NB4 (cell line): ENCODE results near the gene AKR1E2.
A peak's percentile ranks its signal among the peaks of the same experiment; 100 is the strongest.

Source experiments
- DNase-seq: peaks from one replicate; pipeline ENCODE4 v3.0.0; 2010; ENCODE audit warnings: low read depth
- H3K4me3 ChIP-seq: one replicate; pipeline ENCODE4 v1.5.1; 2011; ENCODE audit warnings: mild to moderate bottlenecking, low read depth, low read length, moderate library complexity
- MYC ChIP-seq: IDR thresholded peaks from 2 replicates; pipeline ENCODE4 v1.6.1; 2011; ENCODE audit warnings: low read depth, low read length
- POLR2A ChIP-seq: IDR thresholded peaks from 2 replicates; pipeline ENCODE4 v1.6.1; 2011; ENCODE audit warnings: mild to moderate bottlenecking; ENCODE audit not compliant: insufficient read length; ENCODE audit errors: extremely low read depth
- TF ChIP-seq, protein P1 (sequence below): IDR thresholded peaks from 2 replicates; pipeline ENCODE4 v1.6.1; 2011; ENCODE audit warnings: low read depth, low read length
- TF ChIP-seq, protein P2 (sequence below): IDR thresholded peaks from one replicate; pipeline ENCODE4 v1.5.1; 2012; ENCODE audit warnings: low read depth, low read length

Gene AKR1E2

DNA sequence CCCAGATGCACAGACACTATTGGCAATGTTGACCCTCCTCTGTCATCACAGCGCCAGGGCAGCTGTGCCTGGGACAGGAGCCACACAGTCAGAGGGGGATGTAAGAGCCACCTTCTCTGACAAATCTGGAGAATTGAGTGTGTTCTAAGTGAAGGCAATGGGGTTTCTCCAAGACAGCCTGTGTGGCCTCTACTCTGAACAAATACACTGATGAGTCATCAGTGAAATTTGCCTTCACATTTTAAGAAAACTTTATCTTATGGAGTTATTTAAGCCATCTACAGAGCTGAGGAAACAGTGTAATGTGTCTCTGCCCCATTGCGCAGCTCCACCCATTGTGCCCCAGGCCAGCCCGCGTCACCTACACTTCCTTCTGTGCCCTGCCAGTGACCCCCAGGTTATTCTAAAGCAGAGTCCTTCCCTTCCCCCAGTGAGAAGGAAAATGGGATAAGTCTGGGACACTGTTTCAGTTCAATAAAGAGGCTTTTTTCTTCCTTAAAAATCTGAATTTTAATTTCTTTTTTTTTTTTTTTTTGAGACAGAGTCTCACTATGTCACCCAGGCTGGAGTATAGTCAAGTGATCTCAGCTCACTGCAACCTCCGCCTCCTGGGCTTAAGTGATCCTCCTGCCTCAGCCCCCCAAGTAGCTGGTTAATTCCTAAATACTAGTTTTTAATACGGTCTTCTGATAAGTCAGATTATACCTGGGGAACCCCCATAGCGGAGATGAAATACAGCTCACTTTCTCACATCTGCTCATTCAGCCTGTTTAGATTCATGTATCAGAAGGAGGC, 21.8 kb downstream of the AKR1E2 start:
- no peak overlapping the region for H3K4me3 ChIP-seq
- TF ChIP-seq, protein P1, sequence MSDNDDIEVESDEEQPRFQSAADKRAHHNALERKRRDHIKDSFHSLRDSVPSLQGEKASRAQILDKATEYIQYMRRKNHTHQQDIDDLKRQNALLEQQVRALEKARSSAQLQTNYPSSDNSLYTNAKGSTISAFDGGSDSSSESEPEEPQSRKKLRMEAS = no peak
- TF ChIP-seq POLR2A (no peak), MYC (no peak)
- TF ChIP-seq, protein P2, sequence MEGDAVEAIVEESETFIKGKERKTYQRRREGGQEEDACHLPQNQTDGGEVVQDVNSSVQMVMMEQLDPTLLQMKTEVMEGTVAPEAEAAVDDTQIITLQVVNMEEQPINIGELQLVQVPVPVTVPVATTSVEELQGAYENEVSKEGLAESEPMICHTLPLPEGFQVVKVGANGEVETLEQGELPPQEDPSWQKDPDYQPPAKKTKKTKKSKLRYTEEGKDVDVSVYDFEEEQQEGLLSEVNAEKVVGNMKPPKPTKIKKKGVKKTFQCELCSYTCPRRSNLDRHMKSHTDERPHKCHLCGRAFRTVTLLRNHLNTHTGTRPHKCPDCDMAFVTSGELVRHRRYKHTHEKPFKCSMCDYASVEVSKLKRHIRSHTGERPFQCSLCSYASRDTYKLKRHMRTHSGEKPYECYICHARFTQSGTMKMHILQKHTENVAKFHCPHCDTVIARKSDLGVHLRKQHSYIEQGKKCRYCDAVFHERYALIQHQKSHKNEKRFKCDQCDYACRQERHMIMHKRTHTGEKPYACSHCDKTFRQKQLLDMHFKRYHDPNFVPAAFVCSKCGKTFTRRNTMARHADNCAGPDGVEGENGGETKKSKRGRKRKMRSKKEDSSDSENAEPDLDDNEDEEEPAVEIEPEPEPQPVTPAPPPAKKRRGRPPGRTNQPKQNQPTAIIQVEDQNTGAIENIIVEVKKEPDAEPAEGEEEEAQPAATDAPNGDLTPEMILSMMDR = no peak
- peak; percentile 2 for DNase-seq

DNA sequence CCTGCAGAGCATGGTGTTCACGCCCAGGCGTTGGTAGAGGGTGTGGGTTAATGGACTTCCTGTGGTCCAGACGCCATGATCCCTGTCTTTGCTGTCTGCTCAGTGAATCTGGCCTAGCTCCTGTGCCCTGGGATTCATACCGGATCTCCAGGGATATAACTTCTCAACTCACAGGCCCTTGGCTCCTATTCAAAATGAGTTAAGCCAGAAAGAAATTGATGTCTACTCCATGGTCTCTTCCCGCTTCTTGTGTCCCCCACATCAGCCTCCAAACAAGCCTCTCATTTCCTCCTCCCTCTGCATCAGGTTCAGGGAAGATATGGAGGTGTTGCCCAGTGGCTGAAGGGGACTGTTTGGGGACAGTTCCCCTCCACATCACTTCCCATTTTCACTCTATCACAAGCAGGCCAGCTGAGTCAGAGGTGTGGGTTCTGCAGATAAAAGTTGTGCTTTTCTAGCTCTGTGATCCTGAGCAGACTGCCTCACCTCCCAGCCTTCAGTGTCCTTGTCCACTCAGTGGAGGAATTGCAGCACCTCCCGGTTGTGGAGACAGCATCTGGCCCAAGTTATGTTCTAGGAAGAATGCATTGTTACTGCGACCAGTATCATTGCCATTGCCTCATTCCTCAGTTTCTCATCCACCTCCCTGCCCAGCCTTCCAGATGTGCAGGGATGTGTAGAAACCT, 22.5 kb downstream of the AKR1E2 start:
- no peak overlapping the region for H3K4me3 ChIP-seq
- peak; percentile 19 for DNase-seq
- TF ChIP-seq, protein P2 = no peak
- TF ChIP-seq MYC (no peak), POLR2A (no peak)
- TF ChIP-seq, protein P1 = no peak

- no peak for TF ChIP-seq MYC
- TF ChIP-seq, protein P2 = no peak
- TF ChIP-seq, protein P1 = no peak
- no peak for TF ChIP-seq POLR2A
- DNase-seq = no peak
- no peak overlapping the region for H3K4me3 ChIP-seq
These were observed 23.0 kb downstream of the AKR1E2 start for GRCh38 chr10:4849042-4849402.

DNA sequence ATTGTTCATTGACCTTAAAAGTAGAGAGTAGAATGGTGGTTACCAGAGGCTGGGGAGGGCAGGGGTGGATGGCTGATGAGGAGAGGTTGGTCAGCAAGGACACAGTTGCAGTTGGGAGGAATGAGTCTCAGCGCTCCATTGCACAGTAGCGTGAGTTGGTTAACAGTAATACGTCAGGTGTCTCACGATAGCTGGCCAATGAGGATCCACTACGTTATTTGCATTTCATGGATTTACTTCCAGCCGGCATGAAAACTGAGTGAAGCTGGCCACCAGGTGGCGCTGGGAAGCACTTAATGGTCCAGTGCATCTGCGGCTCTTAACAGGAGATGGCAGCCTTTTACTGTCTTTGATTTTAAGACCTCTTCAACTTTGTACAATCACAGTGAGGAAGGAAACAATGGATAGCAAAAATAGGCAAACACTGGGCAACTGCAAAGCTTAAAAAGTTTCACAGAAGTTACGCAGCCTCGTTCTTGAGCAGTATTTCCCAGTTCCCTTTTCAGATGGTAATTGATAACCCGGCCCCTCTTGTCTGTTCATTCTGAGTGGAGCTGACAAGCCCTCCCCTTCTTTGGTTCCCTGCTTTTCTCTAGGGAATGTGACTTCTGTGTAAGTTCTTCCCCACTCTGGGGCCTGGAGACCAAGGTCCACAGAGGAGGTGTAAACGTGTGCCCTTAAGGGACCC, 23.7 kb downstream of the AKR1E2 start:
- peak; percentile 85 for DNase-seq
- TF ChIP-seq MYC = no peak
- TF ChIP-seq, protein P2 = peak; percentile 88
- H3K4me3 ChIP-seq = no peak overlapping the region

GRCh38 chr10:4850397-4850796, 24.4 kb downstream of the AKR1E2 start:
- no peak overlapping the region for H3K4me3 ChIP-seq
- TF ChIP-seq MYC (no peak), POLR2A (no peak)
- TF ChIP-seq, protein P2 = no peak
- TF ChIP-seq, protein P1 = no peak
- DNase-seq = no peak
